Transverse colon (tissue), 4 donors: ENCODE results near the gene LARP1. TPM values are rescaled to one million over a fixed set of nuclear protein-coding genes. Genes with fewer than 3 reads are reported as not detected.

Experiments
- DNase-seq: peaks from one replicate; pipeline ENCODE4 v3.0.0-alpha.2; 2019
- H3K27ac ChIP-seq, 4 donors: fragments of 200-600 bp; sonication (generic); 2 replicates each; pipeline ENCODE4 v1.5.1; 2016 to 2018; ENCODE audit warnings: inconsistent platforms in 4 of 4
- H3K27me3 ChIP-seq: fragments of 200-600 bp; sonication (generic); 2 replicates; pipeline ENCODE4 v1.5.1; 2017; ENCODE audit warnings: inconsistent platforms
- H3K36me3 ChIP-seq, 4 donors: fragments of 200-600 bp; sonication (generic); 2 replicates each; pipeline ENCODE4 v1.5.1; 2017 to 2019; ENCODE audit warnings: inconsistent platforms in 4 of 4
- H3K4me1 ChIP-seq, 4 donors: fragments of 200-600 bp; sonication (generic); 2 replicates each; pipeline ENCODE4 v1.5.1; 2017 to 2020; ENCODE audit warnings: inconsistent platforms in 4 of 4
- H3K4me3 ChIP-seq, 4 donors: fragments of 200-600 bp; sonication (generic); 1 replicate in 1 of 4; 2 replicates in 3 of 4; pipeline versions ENCODE4 v1.5.1 to v1.6.1; 2017 to 2019; ENCODE audit warnings: inconsistent platforms in 4 of 4
- H3K9me3 ChIP-seq, 2 donors: fragments of 200-600 bp; sonication (generic); 2 replicates each; pipeline ENCODE4 v1.5.1; 2017 to 2019; ENCODE audit warnings: inconsistent platforms in 2 of 2
- CTCF ChIP-seq, 5 experiments: fragments of 200-600 bp in 3 of 5; fragments of 450-650 bp in 2 of 5; sonication (generic) in 3 of 5; IDR thresholded peaks; 1 replicate in 2 of 5; 2 replicates in 3 of 5; pipeline ENCODE4 v1.5.1; 2016 to 2017; ENCODE audit warnings: antibody characterized with exemption in 5 of 5, inconsistent platforms in 3 of 5, mild to moderate bottlenecking in 2 of 5, moderate library complexity in 1 of 5
- EP300 ChIP-seq: sonication (generic); formaldehyde crosslinking; IDR thresholded peaks from one replicate; pipeline ENCODE4 v1.6.1; 2017; ENCODE audit warnings: antibody characterized with exemption, low read depth
- POLR2A ChIP-seq: fragments of 450-650 bp; IDR thresholded peaks from one replicate; pipeline ENCODE4 v1.6.1; 2016; ENCODE audit warnings: antibody characterized with exemption, mild to moderate bottlenecking, moderate library complexity
- POLR2AphosphoS5 ChIP-seq, 3 donors: sonication (generic); formaldehyde crosslinking; IDR thresholded peaks; one replicate each; pipeline ENCODE4 v1.6.1; 2016; ENCODE audit warnings: antibody characterized with exemption in 3 of 3
- WGBS, 2 donors: methylation state at CpG; one replicate each; pipeline ENCODE4 v1.1.5; 2018; ENCODE audit warnings: low coverage in 1 of 2; 5-methylcytosine and 5-hydroxymethylcytosine counted together
- in situ Hi-C, 4 donors: fragments of 200-750 bp; cut with MboI; loops; one replicate each; pipeline versions ENCODE4 v1.15.0 to v1.15.1; 2017; ENCODE audit warnings: low sequenced_read_pairs in 3 of 4, low pct_ligation_motif_present in 1 of 4, low pct_unique_long_range_greater_than_20kb in 1 of 4
- intact Hi-C: fragments of 100-400 bp; cut with DNase I; formaldehyde crosslinking; loops from one replicate; pipeline ENCODE4 v1.15.1; 2023; ENCODE audit warnings: low total_unique reads
- total RNA-seq, 4 donors: library from RNA; depleted of rRNA; stranded (reverse); fragments of >200 nt; gene quantifications; one replicate each; pipeline ENCODE4 v1.1.0, GENCODE V29; 2016

The LARP1 gene
- total RNA-seq, 4 donors from 2014 or later: 63.6 to 171 (median 105) TPM

DNA sequence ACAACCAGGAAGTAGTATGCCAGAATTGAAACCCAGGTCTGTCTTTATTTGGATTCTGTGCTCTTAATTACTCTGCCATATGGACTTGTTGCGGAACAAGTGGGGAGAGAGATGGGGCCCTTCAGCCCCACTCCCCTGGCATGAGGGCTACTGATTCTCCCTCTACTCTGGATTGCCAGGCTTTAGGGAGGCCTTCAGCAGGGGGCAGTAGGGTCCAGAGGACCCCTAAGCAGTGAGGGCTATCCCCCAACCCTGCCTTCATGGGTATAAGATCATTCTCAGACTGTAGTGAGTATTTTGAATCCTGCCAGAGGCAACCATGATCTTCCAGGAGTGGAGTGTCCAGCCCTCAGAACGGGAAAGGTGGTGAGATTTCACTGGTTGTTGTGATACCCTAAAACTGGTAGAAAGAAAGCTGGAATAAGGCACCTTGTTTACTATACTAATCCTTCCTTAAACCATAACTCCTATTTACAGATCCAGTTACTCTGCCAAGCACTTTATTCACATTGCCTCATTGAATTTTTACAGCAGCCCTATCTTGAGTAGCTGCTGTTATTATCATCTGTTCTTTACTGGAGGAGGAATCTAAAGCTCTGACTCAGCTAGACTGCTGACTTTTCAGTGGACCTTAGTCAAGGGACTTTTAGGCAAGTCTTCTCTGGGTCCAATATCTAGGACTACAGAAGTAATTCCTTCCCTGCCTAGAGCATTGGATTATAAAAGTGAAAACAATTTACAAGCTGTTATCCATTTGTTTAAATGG is 31.3 kb upstream of the LARP1 start:
- H3K4me3 ChIP-seq: no peak overlapping the region
- intact Hi-C loops (no loop called here), in situ Hi-C loops (no loop called here)
- H3K27ac ChIP-seq: peak overlapping the region; percentile 9 to 68 (median 51)
- H3K9me3 ChIP-seq: no peaks in the 10 kb centered on the region
- TF ChIP-seq POLR2AphosphoS5 (IDR thresholded peaks at IDR 0.05): no peak
- TF ChIP-seq POLR2A: no peak
- TF ChIP-seq EP300: no peak
- no peak for TF ChIP-seq CTCF (IDR thresholded peaks at IDR 0.05)
- peaks cover 3 to 24% (median 14%) of the 10 kb centered on the region in 4 donors for H3K4me1 ChIP-seq
- 58% methylated on average over 2 of the region's 2 CpGs; no CpG with 5 or more reads in 1 of the 2 donors for WGBS, 2 donors
- DNase-seq: no peak
- H3K36me3 ChIP-seq: no peaks in the 10 kb centered on the region
- H3K27me3 ChIP-seq: no peaks in the 10 kb centered on the region

DNA sequence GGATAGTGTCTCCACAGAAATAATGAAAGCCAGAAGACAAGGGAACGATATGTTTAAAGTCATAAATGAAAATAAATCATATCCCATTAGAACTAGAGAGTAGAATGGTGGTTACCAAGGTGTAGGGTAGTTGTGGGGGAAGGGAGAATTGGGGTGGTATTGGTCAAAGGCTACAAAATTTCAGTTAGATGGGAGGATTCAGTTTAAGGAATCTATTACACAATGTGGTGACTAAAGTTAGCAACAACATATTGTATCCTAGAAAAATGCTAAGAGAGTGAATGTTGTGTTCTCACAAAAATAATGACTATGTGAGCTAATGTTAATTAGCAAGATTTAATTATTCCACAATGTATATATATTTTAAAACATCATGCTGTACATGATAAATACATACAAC is 27.8 kb upstream of the LARP1 start:
- Histone ChIP-seq H3K4me1 (peaks cover 3 to 24% (median 14%) of the 10 kb centered on the region in 4 donors), H3K27ac (no peak overlapping the region), H3K9me3 (no peaks in the 10 kb centered on the region), H3K36me3 (no peaks in the 10 kb centered on the region), H3K4me3 (no peak overlapping the region), H3K27me3 (no peaks in the 10 kb centered on the region)
- WGBS, 2 donors: 50 to 57% methylated on average over 1 of the region's 1 CpG
- TF ChIP-seq CTCF (IDR thresholded peaks at IDR 0.05): no peak
- TF ChIP-seq POLR2A: no peak
- TF ChIP-seq EP300: no peak
- TF ChIP-seq POLR2AphosphoS5 (IDR thresholded peaks at IDR 0.05): no peak
- intact Hi-C loops (no loop called here), in situ Hi-C loops (no loop called here)
- DNase-seq: no peak

- H3K4me3 ChIP-seq: no peak overlapping the region
- no peak overlapping the region for H3K27ac ChIP-seq
- 92% methylated on average over 3 of the region's 3 CpGs; no CpG with 5 or more reads in 1 of the 2 donors for WGBS, 2 donors
Measured at GRCh38 chr5:154728939-154729588, 26.1 kb upstream of the LARP1 start.

More at GRCh38 chr5:154728939-154729588, 26.1 kb upstream of the LARP1 start:
- intact Hi-C loops: no loop called here
- H3K4me1 ChIP-seq: peaks cover 0 to 15% (median 7%) of the 10 kb centered on the region in 4 donors
- in situ Hi-C loops: no loop called here
- no peaks in the 10 kb centered on the region for H3K27me3 ChIP-seq
- no peaks in the 10 kb centered on the region for H3K9me3 ChIP-seq
- TF ChIP-seq POLR2AphosphoS5 (IDR thresholded peaks at IDR 0.05) (no peak), POLR2A (no peak), EP300 (no peak), CTCF (IDR thresholded peaks at IDR 0.05) (no peak)
- H3K36me3 ChIP-seq: no peaks in the 10 kb centered on the region
- DNase-seq: no peak
